ENCODE results near the gene PTRH2.
A peak's percentile ranks its signal among the peaks of the same experiment; 100 is the strongest.

PTRH2 gene

GRCh38 chr17:59723041-59723440, 15.8 kb upstream of the PTRH2 start:
- Histone ChIP-seq H3K36me3 (ENCODE audit: control insufficient read depth in 1 of 2, insufficient read depth in 2 of 2, low read length in 2 of 2) (no peaks in the 10 kb centered on the region), H3K9me3 (ENCODE audit: control insufficient read depth in 1 of 2, low read length in 2 of 2) (no peaks in the 10 kb centered on the region), H3K27ac (ENCODE audit: low read depth, low read length) (peak overlapping the region; percentile 27), H3K27me3 (ENCODE audit: control insufficient read depth in 1 of 2, insufficient read depth in 2 of 2, low read length in 2 of 2) (no peaks in the 10 kb centered on the region), H3K4me3 (ENCODE audit: low read depth in 1 of 2, low read length in 2 of 2) (peak overlapping the region; percentile 5 to 49), H3K4me1 (ENCODE audit: control insufficient read depth in 1 of 2, insufficient read depth in 2 of 2, low read length in 2 of 2) (peaks cover 6 to 24% of the 10 kb centered on the region in 2 donors), H3K9ac (ENCODE audit: low read depth in 1 of 2, low read length in 2 of 2) (peak overlapping the region; percentile 5 to 21)

GRCh38 chr17:59722623-59723022, 15.4 kb upstream of the PTRH2 start:
- H3K4me3 ChIP-seq (ENCODE audit: low read depth in 1 of 2, low read length in 2 of 2), result peak overlapping the region in 1 of 2 donors; percentile 49
- H3K36me3 ChIP-seq (ENCODE audit: control insufficient read depth in 1 of 2, insufficient read depth in 2 of 2, low read length in 2 of 2), result no peaks in the 10 kb centered on the region
- peak overlapping the region; percentile 27 for H3K27ac ChIP-seq (ENCODE audit: low read depth, low read length)
- peak overlapping the region in 1 of 2 donors; percentile 21 for H3K9ac ChIP-seq (ENCODE audit: low read depth in 1 of 2, low read length in 2 of 2)
- no peaks in the 10 kb centered on the region for H3K27me3 ChIP-seq (ENCODE audit: control insufficient read depth in 1 of 2, insufficient read depth in 2 of 2, low read length in 2 of 2)
- H3K9me3 ChIP-seq (ENCODE audit: control insufficient read depth in 1 of 2, low read length in 2 of 2), result no peaks in the 10 kb centered on the region
- peaks cover 6 to 24% of the 10 kb centered on the region in 2 donors for H3K4me1 ChIP-seq (ENCODE audit: control insufficient read depth in 1 of 2, insufficient read depth in 2 of 2, low read length in 2 of 2)

- peaks cover 6 to 16% of the 10 kb centered on the region in 2 donors for H3K4me1 ChIP-seq (ENCODE audit: control insufficient read depth in 1 of 2, insufficient read depth in 2 of 2, low read length in 2 of 2)
- H3K27ac ChIP-seq (ENCODE audit: low read depth, low read length), result no peak overlapping the region
These were observed 12.3 kb upstream of the PTRH2 start for GRCh38 chr17:59719526-59719925.

GRCh38 chr17:59716427-59716826, 9.2 kb upstream of the PTRH2 start:
- Histone ChIP-seq H3K27me3 (ENCODE audit: control insufficient read depth in 1 of 2, insufficient read depth in 2 of 2, low read length in 2 of 2) (no peaks in the 10 kb centered on the region), H3K4me1 (ENCODE audit: control insufficient read depth in 1 of 2, insufficient read depth in 2 of 2, low read length in 2 of 2) (peaks cover 7 to 21% of the 10 kb centered on the region in 2 donors), H3K9me3 (ENCODE audit: control insufficient read depth in 1 of 2, low read length in 2 of 2) (no peaks in the 10 kb centered on the region), H3K4me3 (ENCODE audit: low read depth in 1 of 2, low read length in 2 of 2) (no peak overlapping the region), H3K9ac (ENCODE audit: low read depth in 1 of 2, low read length in 2 of 2) (no peak overlapping the region), H3K36me3 (ENCODE audit: control insufficient read depth in 1 of 2, insufficient read depth in 2 of 2, low read length in 2 of 2) (no peaks in the 10 kb centered on the region), H3K27ac (ENCODE audit: low read depth, low read length) (no peak overlapping the region)

More at GRCh38 chr17:59719526-59719925, 12.3 kb upstream of the PTRH2 start:
- Histone ChIP-seq H3K9me3 (ENCODE audit: control insufficient read depth in 1 of 2, low read length in 2 of 2) (no peaks in the 10 kb centered on the region), H3K9ac (ENCODE audit: low read depth in 1 of 2, low read length in 2 of 2) (no peak overlapping the region), H3K36me3 (ENCODE audit: control insufficient read depth in 1 of 2, insufficient read depth in 2 of 2, low read length in 2 of 2) (no peaks in the 10 kb centered on the region), H3K4me3 (ENCODE audit: low read depth in 1 of 2, low read length in 2 of 2) (no peak overlapping the region), H3K27me3 (ENCODE audit: control insufficient read depth in 1 of 2, insufficient read depth in 2 of 2, low read length in 2 of 2) (no peaks in the 10 kb centered on the region)

- H3K4me1 ChIP-seq (ENCODE audit: control insufficient read depth in 1 of 2, insufficient read depth in 2 of 2, low read length in 2 of 2), result peaks cover 10 to 31% of the 10 kb centered on the region in 2 donors
- no peaks in the 10 kb centered on the region for H3K27me3 ChIP-seq (ENCODE audit: control insufficient read depth in 1 of 2, insufficient read depth in 2 of 2, low read length in 2 of 2)
- H3K4me3 ChIP-seq (ENCODE audit: low read depth in 1 of 2, low read length in 2 of 2), result no peak overlapping the region
- H3K27ac ChIP-seq (ENCODE audit: low read depth, low read length), result no peak overlapping the region
- H3K9me3 ChIP-seq (ENCODE audit: control insufficient read depth in 1 of 2, low read length in 2 of 2), result no peaks in the 10 kb centered on the region
- H3K36me3 ChIP-seq (ENCODE audit: control insufficient read depth in 1 of 2, insufficient read depth in 2 of 2, low read length in 2 of 2), result no peaks in the 10 kb centered on the region
- no peak overlapping the region for H3K9ac ChIP-seq (ENCODE audit: low read depth in 1 of 2, low read length in 2 of 2)
These were observed 7.0 kb upstream of the PTRH2 start for GRCh38 chr17:59714255-59714654.

GRCh38 chr17:59712862-59713261, 5.6 kb upstream of the PTRH2 start:
- Histone ChIP-seq H3K4me1 (ENCODE audit: control insufficient read depth in 1 of 2, insufficient read depth in 2 of 2, low read length in 2 of 2) (peaks cover 24 to 40% of the 10 kb centered on the region in 2 donors), H3K27ac (ENCODE audit: low read depth, low read length) (no peak overlapping the region), H3K9me3 (ENCODE audit: control insufficient read depth in 1 of 2, low read length in 2 of 2) (no peaks in the 10 kb centered on the region), H3K27me3 (ENCODE audit: control insufficient read depth in 1 of 2, insufficient read depth in 2 of 2, low read length in 2 of 2) (no peaks in the 10 kb centered on the region), H3K36me3 (ENCODE audit: control insufficient read depth in 1 of 2, insufficient read depth in 2 of 2, low read length in 2 of 2) (no peaks in the 10 kb centered on the region), H3K4me3 (ENCODE audit: low read depth in 1 of 2, low read length in 2 of 2) (no peak overlapping the region), H3K9ac (ENCODE audit: low read depth in 1 of 2, low read length in 2 of 2) (no peak overlapping the region)

GRCh38 chr17:59711936-59712335, 4.7 kb upstream of the PTRH2 start:
- Histone ChIP-seq H3K9me3 (ENCODE audit: control insufficient read depth in 1 of 2, low read length in 2 of 2) (no peaks in the 10 kb centered on the region), H3K27me3 (ENCODE audit: control insufficient read depth in 1 of 2, insufficient read depth in 2 of 2, low read length in 2 of 2) (no peaks in the 10 kb centered on the region), H3K4me3 (ENCODE audit: low read depth in 1 of 2, low read length in 2 of 2) (no peak overlapping the region), H3K4me1 (ENCODE audit: control insufficient read depth in 1 of 2, insufficient read depth in 2 of 2, low read length in 2 of 2) (peaks cover 25 to 40% of the 10 kb centered on the region in 2 donors), H3K27ac (ENCODE audit: low read depth, low read length) (no peak overlapping the region), H3K36me3 (ENCODE audit: control insufficient read depth in 1 of 2, insufficient read depth in 2 of 2, low read length in 2 of 2) (no peaks in the 10 kb centered on the region), H3K9ac (ENCODE audit: low read depth in 1 of 2, low read length in 2 of 2) (no peak overlapping the region)

- Histone ChIP-seq H3K4me1 (ENCODE audit: control insufficient read depth in 1 of 2, insufficient read depth in 2 of 2, low read length in 2 of 2) (peaks cover 36 to 51% of the 10 kb centered on the region in 2 donors), H3K9ac (ENCODE audit: low read depth in 1 of 2, low read length in 2 of 2) (peak overlapping the region; percentile 74 to 100), H3K9me3 (ENCODE audit: control insufficient read depth in 1 of 2, low read length in 2 of 2) (no peaks in the 10 kb centered on the region), H3K4me3 (ENCODE audit: low read depth in 1 of 2, low read length in 2 of 2) (peak overlapping the region; percentile 88 to 100), H3K36me3 (ENCODE audit: control insufficient read depth in 1 of 2, insufficient read depth in 2 of 2, low read length in 2 of 2) (peaks cover 0 to 5% of the 10 kb centered on the region in 2 donors), H3K27ac (ENCODE audit: low read depth, low read length) (peak overlapping the region; percentile 89), H3K27me3 (ENCODE audit: control insufficient read depth in 1 of 2, insufficient read depth in 2 of 2, low read length in 2 of 2) (no peaks in the 10 kb centered on the region)
These were observed 771 bp upstream of the PTRH2 start for GRCh38 chr17:59707971-59708430.

- Histone ChIP-seq H3K4me3 (ENCODE audit: low read depth in 1 of 2, low read length in 2 of 2) (no peak overlapping the region), H3K4me1 (ENCODE audit: control insufficient read depth in 1 of 2, insufficient read depth in 2 of 2, low read length in 2 of 2) (peaks cover 11 to 12% of the 10 kb centered on the region in 2 donors), H3K9me3 (ENCODE audit: control insufficient read depth in 1 of 2, low read length in 2 of 2) (no peaks in the 10 kb centered on the region), H3K27me3 (ENCODE audit: control insufficient read depth in 1 of 2, insufficient read depth in 2 of 2, low read length in 2 of 2) (no peaks in the 10 kb centered on the region), H3K27ac (ENCODE audit: low read depth, low read length) (no peak overlapping the region), H3K9ac (ENCODE audit: low read depth in 1 of 2, low read length in 2 of 2) (no peak overlapping the region), H3K36me3 (ENCODE audit: control insufficient read depth in 1 of 2, insufficient read depth in 2 of 2, low read length in 2 of 2) (peaks cover 5 to 37% of the 10 kb centered on the region in 2 donors)
These were observed 4.9 kb downstream of the PTRH2 start for GRCh38 chr17:59702304-59702703.

- Histone ChIP-seq H3K36me3 (ENCODE audit: control insufficient read depth in 1 of 2, insufficient read depth in 2 of 2, low read length in 2 of 2) (peaks cover 19 to 59% of the 10 kb centered on the region in 2 donors), H3K9ac (ENCODE audit: low read depth in 1 of 2, low read length in 2 of 2) (no peak overlapping the region), H3K9me3 (ENCODE audit: control insufficient read depth in 1 of 2, low read length in 2 of 2) (no peaks in the 10 kb centered on the region), H3K4me1 (ENCODE audit: control insufficient read depth in 1 of 2, insufficient read depth in 2 of 2, low read length in 2 of 2) (peaks cover 4 to 17% of the 10 kb centered on the region in 2 donors), H3K27me3 (ENCODE audit: control insufficient read depth in 1 of 2, insufficient read depth in 2 of 2, low read length in 2 of 2) (no peaks in the 10 kb centered on the region), H3K4me3 (ENCODE audit: low read depth in 1 of 2, low read length in 2 of 2) (no peak overlapping the region), H3K27ac (ENCODE audit: low read depth, low read length) (no peak overlapping the region)
These were observed 7.4 kb downstream of the PTRH2 start for GRCh38 chr17:59699786-59700185.

Data from duodenal mucosa (tissue), 2 donors.